Measurements from ENCODE around the gene MAN1A2. TPM values are rescaled to one million over a fixed set of nuclear protein-coding genes. Genes with fewer than 3 reads are reported as not detected.

The MAN1A2 gene
- total and polyA plus RNA-seq, 9 of the 15 experiments (the other 6 are each of a cell fraction or from before 2014, with no cell fraction given): 4.2 to 38.4 (median 18.7) TPM

DNA sequence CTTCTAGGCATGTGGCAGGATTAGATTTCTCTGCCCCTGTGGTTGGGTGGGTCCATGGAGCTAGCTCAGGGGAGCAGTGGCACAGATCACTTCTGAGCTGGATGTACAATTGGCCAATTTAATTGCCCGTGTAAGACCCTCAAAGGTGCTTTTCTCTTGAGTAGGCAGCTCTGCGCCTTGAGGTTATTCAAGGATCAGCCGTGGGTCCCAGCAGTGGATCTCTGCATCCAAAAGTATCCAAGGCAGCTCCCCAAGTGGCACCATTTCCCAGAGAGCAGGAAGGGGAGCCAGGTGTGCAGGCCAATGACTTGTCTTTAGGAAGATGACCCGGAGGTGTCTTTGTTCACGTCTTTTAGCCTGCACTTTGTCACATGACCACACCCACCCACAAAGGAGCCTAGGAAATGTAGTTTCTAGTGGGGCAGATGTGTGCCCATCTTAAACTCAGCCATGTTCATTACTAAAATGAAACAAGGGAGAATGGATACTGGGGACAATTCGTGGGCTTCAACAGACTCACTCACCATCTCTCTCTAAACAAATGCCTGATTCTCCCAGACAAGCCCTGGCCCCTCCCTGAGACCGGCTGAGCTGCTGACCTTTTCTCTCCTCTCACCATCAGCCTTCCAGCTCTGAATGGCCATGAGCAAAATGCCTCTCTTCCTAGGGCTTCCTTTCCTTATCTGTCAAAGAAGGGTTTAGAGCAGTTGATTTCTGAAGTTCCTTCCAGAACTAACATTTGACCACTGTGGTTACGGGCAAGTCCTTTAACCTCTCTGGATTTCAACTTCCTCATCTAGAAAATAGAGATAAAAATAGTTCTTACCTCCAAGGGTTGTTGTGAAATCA lies 197.2 kb downstream of the MAN1A2 start:
- Histone ChIP-seq H3K36me3 (ENCODE audit: control insufficient read depth, insufficient read depth, low read length) (no peaks in the 10 kb centered on the region), H3K4me2 (ENCODE audit: insufficient read depth, low read length) (peak overlapping the region; percentile 50), H3K4me3 (no peak overlapping the region), H3K9me1 (ENCODE audit: control insufficient read depth, insufficient read depth, low read length) (no peaks in the 10 kb centered on the region), H3K27ac (ENCODE audit: extremely low read depth, low read depth, low read length) (no peak overlapping the region), H3K9ac (ENCODE audit: insufficient read depth in 1 of 2, low read depth in 2 of 2, low read length in 2 of 2) (no peak overlapping the region), H3K4me1 (replicated peaks in 1 of 2; ENCODE audit: control insufficient read depth in 2 of 2, insufficient read depth in 2 of 2, low read length in 2 of 2) (peaks cover 10 to 19% of the 10 kb centered on the region in 2 experiments), H3K27me3 (ENCODE audit: control insufficient read depth in 2 of 2, insufficient read depth in 2 of 2, low read length in 2 of 2) (no peaks in the 10 kb centered on the region), H3K79me2 (ENCODE audit: control insufficient read depth, insufficient read depth, low read length) (no peaks in the 10 kb centered on the region), H4K20me1 (replicated peaks; ENCODE audit: control insufficient read depth, insufficient read depth, low read length) (no peaks in the 10 kb centered on the region), H3K9me3 (replicated peaks; ENCODE audit: control insufficient read depth, insufficient read depth, low read depth, low read length) (peaks cover 4% of the 10 kb centered on the region; the same call in 1 of the 2 replicates), H2AFZ (ENCODE audit: low read depth, low read length) (peak overlapping the region; percentile 61)
- 29% methylated on average over 8 of the region's 8 CpGs for WGBS (ENCODE audit: insufficient coverage, low coverage, missing lambda C conversion rate)
- in situ Hi-C loops (cut with MboI): no loop called here
- DNase-seq (ENCODE audit: extremely low read depth in 1 of 4, low spot score in 3 of 4): peak in 1 of 4 experiments; percentile 44
- peak; percentile 40 for ATAC-seq
- POLR2A ChIA-PET: interaction anchor here (0.6 to 2.2 kb wide), 5 partner anchors 10 to 382 kb away, joined by 3 to 6 read pairs (median 5); no protein-coding TSS in a partner anchor
- peak; percentile 63 for FAIRE-seq
- CTCF ChIA-PET (ENCODE audit: low intra/inter-chr PET ratio): no interaction called here
- no TSS peak for BruUV-seq (replicated peaks)
- intact Hi-C loops (cut with micrococcal nuclease): no loop called here
- TF ChIP-seq CEBPG (CRISPR knock-in tag; IDR thresholded peaks at IDR 0.05): no peak
- TF ChIP-seq CEBPG (tag; conservative IDR thresholded peaks at IDR 0.05 in 1 of 2, IDR thresholded peaks at IDR 0.05 in 1 of 2): peak; percentile 69 to 71; a peak in 2 of 4 replicates
- no peak for TF ChIP-seq NR2C2 (CRISPR knock-in tag; IDR thresholded peaks at IDR 0.05)
- TF ChIP-seq NR2C2 (tag; IDR thresholded peaks at IDR 0.05): peak; percentile 57; the same call in 1 of the 2 replicates
- TF ChIP-seq NR2C1 (IDR thresholded peaks at IDR 0.05): peak; percentile 28; the same call in 1 of the 2 replicates
- TF ChIP-seq NR2C1 (tag; IDR thresholded peaks at IDR 0.05): peak; percentile 52
- TF ChIP-seq ARNT (IDR thresholded peaks at IDR 0.05): peak in 1 of 2 experiments; percentile 98; a peak in 2 of 4 replicates
- TF ChIP-seq, protein P1, sequence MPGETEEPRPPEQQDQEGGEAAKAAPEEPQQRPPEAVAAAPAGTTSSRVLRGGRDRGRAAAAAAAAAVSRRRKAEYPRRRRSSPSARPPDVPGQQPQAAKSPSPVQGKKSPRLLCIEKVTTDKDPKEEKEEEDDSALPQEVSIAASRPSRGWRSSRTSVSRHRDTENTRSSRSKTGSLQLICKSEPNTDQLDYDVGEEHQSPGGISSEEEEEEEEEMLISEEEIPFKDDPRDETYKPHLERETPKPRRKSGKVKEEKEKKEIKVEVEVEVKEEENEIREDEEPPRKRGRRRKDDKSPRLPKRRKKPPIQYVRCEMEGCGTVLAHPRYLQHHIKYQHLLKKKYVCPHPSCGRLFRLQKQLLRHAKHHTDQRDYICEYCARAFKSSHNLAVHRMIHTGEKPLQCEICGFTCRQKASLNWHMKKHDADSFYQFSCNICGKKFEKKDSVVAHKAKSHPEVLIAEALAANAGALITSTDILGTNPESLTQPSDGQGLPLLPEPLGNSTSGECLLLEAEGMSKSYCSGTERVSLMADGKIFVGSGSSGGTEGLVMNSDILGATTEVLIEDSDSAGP (CRISPR knock-in tag; IDR thresholded peaks at IDR 0.05): no peak
- peak; percentile 26; the same call in 1 of the 2 replicates for TF ChIP-seq ESRRA (IDR thresholded peaks at IDR 0.05; ENCODE audit: borderline replicate concordance, low read depth)
- peak in 1 of 3 experiments; percentile 31 for TF ChIP-seq YY1 (IDR thresholded peaks at IDR 0.05; ENCODE audit: borderline replicate concordance in 1 of 3, control insufficient read depth in 1 of 3, extremely low read depth in 1 of 3, insufficient read depth in 3 of 3, insufficient read length in 1 of 3, insufficient replicate concordance in 2 of 3, low read depth in 1 of 3, low read length in 2 of 3)
- peak; percentile 75; the same call in 1 of the 2 replicates for TF ChIP-seq TOE1 (IDR thresholded peaks at IDR 0.05; ENCODE audit: borderline replicate concordance)
- no peak for TF ChIP-seq TOE1 (CRISPR knock-in tag; IDR thresholded peaks at IDR 0.05; ENCODE audit: borderline replicate concordance, low read depth)
- TF ChIP-seq, protein P2, sequence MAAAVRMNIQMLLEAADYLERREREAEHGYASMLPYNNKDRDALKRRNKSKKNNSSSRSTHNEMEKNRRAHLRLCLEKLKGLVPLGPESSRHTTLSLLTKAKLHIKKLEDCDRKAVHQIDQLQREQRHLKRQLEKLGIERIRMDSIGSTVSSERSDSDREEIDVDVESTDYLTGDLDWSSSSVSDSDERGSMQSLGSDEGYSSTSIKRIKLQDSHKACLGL (CRISPR knock-in tag; IDR thresholded peaks at IDR 0.05; ENCODE audit: borderline replicate concordance, poor library complexity, severe bottlenecking): no peak
- peak; percentile 70 for TF ChIP-seq HCFC1 (IDR thresholded peaks at IDR 0.05; ENCODE audit: low read depth, low read length)
- TF ChIP-seq TEAD4 (IDR thresholded peaks at IDR 0.05; ENCODE audit: low read length): peak; percentile 51; the same call in 1 of the 2 replicates
- TF ChIP-seq TEAD4 (CRISPR knock-in tag; IDR thresholded peaks at IDR 0.05; ENCODE audit: borderline replicate concordance): no peak
- TF ChIP-seq RAD51 (IDR thresholded peaks at IDR 0.05; ENCODE audit: borderline replicate concordance, low read depth): peak; percentile 55; the same call in 1 of the 2 replicates
- no peak for TF ChIP-seq MEF2D (tag; conservative IDR thresholded peaks at IDR 0.05; ENCODE audit: low read depth)
- TF ChIP-seq CREB1 (IDR thresholded peaks at IDR 0.05): 0 out of 2 replicates have a peak, but pooled peaks have one; percentile 7
- TF ChIP-seq CREB1 (CRISPR knock-in tag; IDR thresholded peaks at IDR 0.05): no peak

All from K562 (cell line).